B cell (primary cell): ENCODE results near the gene ALKBH4. TPM values are rescaled to one million over a fixed set of nuclear protein-coding genes. Genes with fewer than 3 reads are reported as not detected.
"Not testable (repeated sequence)": the region's sequence is repeated elsewhere in the genome, so short reads cannot be mapped to it uniquely, and the experiment has no call there.

Experiments
- ATAC-seq: fragments of 200-7000 bp; cut with Tn5 transposase; one replicate; pipeline ENCODE4 v1.10.0; 2021; ENCODE audit warnings: low read depth, mild to moderate bottlenecking, moderate number of reproducible peaks, moderate library complexity
- CTCF ChIA-PET: fragments of 350-600 bp; sonication (Branson Sonifier 250); formaldehyde crosslinking; loops from one replicate; lab custom pipeline; 2021; ENCODE audit warnings: antibody characterized with exemption, inconsistent platforms; lab: Charles Lee
- POLR2A ChIA-PET: fragments of 350-600 bp; sonication (Branson Sonifier 250); formaldehyde crosslinking; loops from one replicate; lab custom pipeline; 2021; ENCODE audit warnings: antibody characterized with exemption; lab: Charles Lee
- DNase-seq: peaks from one replicate; pipeline ENCODE4 v3.0.0; 2013
- H2AFZ ChIP-seq: 2 replicates; pipeline ENCODE4 v1.6.1; 2012; ENCODE audit warnings: mild to moderate bottlenecking, low read depth, low read length; ENCODE audit not compliant: insufficient read depth, poor library complexity, severe bottlenecking
- H3K27ac ChIP-seq, 2 donors: 1 replicate in 1 of 2; 2 replicates in 1 of 2; pipeline ENCODE4 v1.5.1; 2012 to 2013; ENCODE audit warnings: low read length in 2 of 2, mild to moderate bottlenecking in 2 of 2, moderate library complexity in 1 of 2
- H3K27me3 ChIP-seq, 4 experiments: fragments of 200-600 bp in 1 of 4; sonication (generic) in 1 of 4; replicated peaks in 1 of 4; 1 replicate in 2 of 4; 2 replicates in 2 of 4; pipeline versions ENCODE4 v1.6.1 to v1.7.0; 2013 to 2016; ENCODE audit warnings: low read length in 3 of 4, mild to moderate bottlenecking in 2 of 4, mixed read lengths in 1 of 4, moderate library complexity in 1 of 4; ENCODE audit not compliant: insufficient read depth in 4 of 4, control insufficient read depth in 3 of 4; ENCODE audit errors: control extremely low read depth in 1 of 4
- H3K36me3 ChIP-seq, 2 experiments: replicated peaks in 1 of 2; 1 replicate in 1 of 2; 2 replicates in 1 of 2; pipeline versions ENCODE4 v1.6.1 to v1.7.1; 2013; ENCODE audit warnings: low read length in 1 of 2; ENCODE audit not compliant: insufficient read depth in 2 of 2, control insufficient read depth in 1 of 2; ENCODE audit errors: control extremely low read depth in 1 of 2, extremely low read depth in 1 of 2
- H3K4me1 ChIP-seq, 2 donors: fragments of 200-600 bp in 1 of 2; sonication (generic) in 1 of 2; 1 replicate in 1 of 2; 2 replicates in 1 of 2; pipeline versions ENCODE4 v1.5.1 to v1.6.1; 2013 to 2017; ENCODE audit warnings: low read length in 2 of 2; ENCODE audit not compliant: control insufficient read depth in 2 of 2, insufficient read depth in 2 of 2
- H3K4me2 ChIP-seq: replicated peaks from 2 replicates; pipeline ENCODE3; 2012; ENCODE audit warnings: mild to moderate bottlenecking, low read depth, low read length; ENCODE audit not compliant: poor library complexity, severe bottlenecking
- H3K4me3 ChIP-seq, 5 experiments: fragments of 200-600 bp in 1 of 5; sonication (generic) in 1 of 5; 1 replicate in 3 of 5; 2 replicates in 2 of 5; pipeline versions ENCODE4 v1.5.1 to v1.7.0; 2011 to 2016; ENCODE audit warnings: low read length in 4 of 5, mild to moderate bottlenecking in 4 of 5, low read depth in 2 of 5, control low read depth in 1 of 5, moderate library complexity in 1 of 5; ENCODE audit not compliant: insufficient read depth in 1 of 5; ENCODE audit errors: control extremely low read depth in 1 of 5, extremely low read depth in 1 of 5
- H3K79me2 ChIP-seq: fragments of 200-600 bp; sonication (generic); one replicate; pipeline ENCODE4 v1.6.0; 2016; ENCODE audit warnings: low read length; ENCODE audit not compliant: control insufficient read depth, insufficient read depth
- H3K9ac ChIP-seq: fragments of 200-600 bp; sonication (generic); 2 replicates; pipeline ENCODE4 v1.6.1; 2017; ENCODE audit warnings: mild to moderate bottlenecking, low read length, moderate library complexity
- H3K9me3 ChIP-seq, 3 donors: one replicate each; pipeline versions ENCODE4 v1.6.1 to v1.7.1; 2013; ENCODE audit warnings: low read length in 2 of 3; ENCODE audit not compliant: control insufficient read depth in 2 of 3, insufficient read depth in 1 of 3; ENCODE audit errors: control extremely low read depth in 1 of 3
- H4K20me1 ChIP-seq: 2 replicates; pipeline ENCODE4 v1.6.0; 2012; ENCODE audit warnings: mild to moderate bottlenecking, low read length; ENCODE audit not compliant: insufficient read depth, control insufficient read depth, poor library complexity, severe bottlenecking
- H3K27ac Mint-ChIP-seq: one replicate; pipeline ENCODE4 v1.8.0; 2021; ENCODE audit warnings: mixed read lengths
- H3K27me3 Mint-ChIP-seq: one replicate; pipeline ENCODE4 v1.8.0; 2021; ENCODE audit warnings: mixed read lengths
- H3K4me1 Mint-ChIP-seq: one replicate; pipeline ENCODE4 v1.8.0; 2021; ENCODE audit warnings: mixed read lengths
- H3K4me3 Mint-ChIP-seq: one replicate; pipeline ENCODE4 v1.8.0; 2021; ENCODE audit warnings: mixed read lengths
- H3K9me3 Mint-ChIP-seq: one replicate; pipeline ENCODE4 v1.8.0; 2022; ENCODE audit warnings: mixed read lengths; ENCODE audit not compliant: insufficient read depth
- CTCF ChIP-seq: fragments of 200-600 bp; IDR thresholded peaks from one replicate; pipeline ENCODE4 v1.8.0; 2022; ENCODE audit warnings: antibody characterized with exemption, mild to moderate bottlenecking
- EZH2 ChIP-seq: IDR thresholded peaks from 2 replicates; pipeline ENCODE4 v1.6.1; 2012; ENCODE audit warnings: borderline replicate concordance, low read depth, mild to moderate bottlenecking, moderate library complexity, low read length; ENCODE audit not compliant: insufficient read depth, poor library complexity, severe bottlenecking
- WGBS: methylation state at CpG from one replicate; pipeline ENCODE4 v1.1.5; 2013; ENCODE audit warnings: missing lambda C conversion rate; ENCODE audit not compliant: insufficient coverage; 5-methylcytosine and 5-hydroxymethylcytosine counted together
- intact Hi-C: fragments of 100-400 bp; cut with micrococcal nuclease; formaldehyde crosslinking; loops from one replicate; pipeline ENCODE4 v1.10.0; 2022
- polyA minus RNA-seq: library from RNA; depleted of rRNA, polyadenylated mRNA; stranded (reverse); fragments of >200 nt; gene quantifications from 2 replicates; pipeline ENCODE4 v1.2.3, GENCODE V29; 2012
- polyA plus RNA-seq: library from polyadenylated mRNA; depleted of rRNA; stranded (reverse); fragments of >200 nt; gene quantifications from 2 replicates; pipeline ENCODE4 v1.2.3, GENCODE V29; 2012
- total RNA-seq, 2 donors: library from RNA; stranded (reverse); fragments of 120-200 nt in 1 of 2; gene quantifications; 1 replicate in 1 of 2; 2 replicates in 1 of 2; pipeline versions ENCODE4 v1.2.3 to v1.2.4, GENCODE V29; 2013 to 2022

The ALKBH4 gene
- 8.6 and 11.0 TPM in 2 replicates for total RNA-seq
- total RNA-seq (2013) = 8.1 TPM
- polyA plus RNA-seq = 2.2 and 6.2 TPM in 2 replicates
- 8.1 and 16.1 TPM in 2 replicates for polyA minus RNA-seq

GRCh38 chr7:102464577-102465280 is at the start of gene ALKBH4, which contains the start of gene LRWD1:
Gene ALKBH4 (minus strand): TSS chr7:102464863. CDS start chr7:102464836, 27 bp downstream.
Gene LRWD1 (plus strand): TSS chr7:102464984. CDS start chr7:102465081, 97 bp downstream.
- H3K4me1 ChIP-seq = peaks cover 19 to 31% of the 10 kb centered on the region in 2 donors
- CTCF ChIA-PET = interaction anchor here (0.7 to 6.3 kb wide), 7 partner anchors 8 to 69 kb away, joined by 3 to 45 read pairs (median 3); partner anchors contain the start of gene PRKRIP1
- no peaks in the 10 kb centered on the region for H3K27me3 ChIP-seq
- H2AFZ ChIP-seq = peak within 1 kb of the TSS; percentile 95
- peaks cover 67% of the 10 kb centered on the region for H3K79me2 ChIP-seq
- H4K20me1 ChIP-seq = peaks cover 6% of the 10 kb centered on the region
- intact Hi-C loops = loop anchor here (5.0 kb wide), 1 partner anchor 177 kb away; the partner anchor contains the start of gene SH2B2
- DNase-seq (peak; percentile 95), ATAC-seq (peak; percentile 97)
- Mint-ChIP-seq H3K4me1 (peaks cover 30% of the 10 kb centered on the region), H3K27me3 (no peaks in the 10 kb centered on the region), H3K9me3 (no peaks in the 10 kb centered on the region), H3K27ac (peak within 1 kb of the TSS; percentile 87), H3K4me3 (peak within 1 kb of the TSS; percentile 91)
- whole genome bisulfite sequencing = under 1% methylated on average over 81 of the region's 81 CpGs
- POLR2A ChIA-PET = interaction anchor here (0.6 to 1.9 kb wide), 5 partner anchors 13 to 60 kb away, joined by 3 to 5 read pairs (median 4); no protein-coding TSS in a partner anchor
- H3K9me3 ChIP-seq = no peaks in the 10 kb centered on the region
- H3K4me2 ChIP-seq = peak within 1 kb of the TSS; percentile 95
- peak within 1 kb of the TSS; percentile 88 for H3K9ac ChIP-seq
- peaks cover 0 to 14% of the 10 kb centered on the region in 2 experiments for H3K36me3 ChIP-seq
- peak within 1 kb of the TSS; percentile 57 to 99 (median 94) for H3K4me3 ChIP-seq
- TF ChIP-seq CTCF = peak; percentile 25
- TF ChIP-seq EZH2 = no peak
- H3K27ac ChIP-seq = peak within 1 kb of the TSS; percentile 44 to 70

- H3K4me3 Mint-ChIP-seq = peak overlapping the region; percentile 26
- H4K20me1 ChIP-seq, H3K4me3 ChIP-seq, H3K27me3 ChIP-seq, H3K27ac ChIP-seq, H3K79me2 ChIP-seq, H3K4me1 ChIP-seq, H3K9ac ChIP-seq, H3K27ac Mint-ChIP-seq, intact Hi-C loops, H3K9me3 Mint-ChIP-seq, ATAC-seq, H3K27me3 Mint-ChIP-seq, H3K4me1 Mint-ChIP-seq, H3K9me3 ChIP-seq, POLR2A ChIA-PET, CTCF ChIA-PET, H3K36me3 ChIP-seq: not testable (repeated sequence)
- peak overlapping the region; percentile 51 for H2AFZ ChIP-seq
- H3K4me2 ChIP-seq = peak overlapping the region; percentile 43
- WGBS = 13% methylated on average over 1 of the region's 5 CpGs
- DNase-seq = peak; percentile 45
These were observed 48.1 kb upstream of the ALKBH4 start for GRCh38 chr7:102512642-102513221.

GRCh38 chr7:102511860-102512522 is 47.3 kb upstream of the ALKBH4 start:
- no CpG with 5 or more reads among the region's 30 CpGs for WGBS
- intact Hi-C loops, H3K4me3 ChIP-seq, H3K27ac Mint-ChIP-seq, H3K4me1 ChIP-seq, H3K27me3 Mint-ChIP-seq, H3K9ac ChIP-seq, H4K20me1 ChIP-seq, CTCF ChIA-PET, DNase-seq, H3K27ac ChIP-seq, H3K79me2 ChIP-seq, H3K9me3 ChIP-seq, H3K4me3 Mint-ChIP-seq, POLR2A ChIA-PET, H3K36me3 ChIP-seq, H3K27me3 ChIP-seq, H3K4me1 Mint-ChIP-seq, H3K9me3 Mint-ChIP-seq: not testable (repeated sequence)
- peak; percentile 75 for ATAC-seq
- Histone ChIP-seq H2AFZ (peak overlapping the region; percentile 51), H3K4me2 (peak overlapping the region; percentile 43)
